ENCODE results near the gene HABP2.

DNA sequence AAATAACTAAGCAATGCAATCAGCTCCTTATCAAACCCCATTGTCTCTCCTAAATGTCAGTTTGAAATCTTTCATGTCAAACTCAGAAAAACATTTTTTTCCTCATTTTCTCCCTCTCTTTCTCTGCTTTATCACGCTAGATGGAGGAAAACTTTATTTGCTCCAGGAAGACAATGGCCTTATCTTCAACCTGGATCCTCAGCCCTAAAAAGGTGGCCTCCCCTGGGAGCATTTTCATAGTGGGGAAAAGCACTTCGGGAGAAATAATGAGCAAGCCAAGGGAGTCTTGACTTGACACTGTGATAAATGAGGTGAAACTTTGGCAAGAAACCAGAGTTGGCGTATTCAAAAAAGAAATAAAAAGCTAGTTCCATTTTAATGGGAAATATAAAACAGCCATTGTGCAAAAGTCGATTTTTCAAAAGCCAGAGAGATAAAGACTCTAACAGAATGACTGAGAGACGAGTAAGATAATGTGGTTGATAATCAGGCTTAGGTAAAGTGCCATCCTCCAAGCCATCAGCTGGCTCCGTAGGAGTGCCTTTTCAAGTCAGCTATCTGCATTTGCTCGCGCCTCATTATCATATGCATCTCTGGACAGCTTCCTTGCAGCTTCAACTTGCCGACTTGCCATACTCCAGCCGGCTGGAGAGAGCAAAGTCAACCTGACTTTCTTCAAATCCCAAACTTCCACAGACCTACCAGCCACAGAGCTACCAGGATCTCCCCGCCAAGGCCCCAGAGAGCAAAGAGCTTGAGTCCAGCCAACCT is 19.9 kb downstream of the HABP2 start:
- TF ChIP-seq POLR2A (IDR thresholded peaks at IDR 0.05) (no peak), CTCF (IDR thresholded peaks at IDR 0.05) (no peak)
